SK-N-SH (cell line): ENCODE results near the gene RGS7.

Experiments
- GABPA ChIP-seq: IDR thresholded peaks from 2 replicates; pipeline ENCODE4 v1.4.0; 2012; ENCODE audit warnings: low read depth, mild to moderate bottlenecking
- TF ChIP-seq, protein P1 (sequence below): fragments of 200-600 bp; sonication (generic); IDR thresholded peaks from 2 replicates; pipeline ENCODE4 v1.6.1; 2017; ENCODE audit warnings: antibody characterized with exemption, mild to moderate bottlenecking, moderate library complexity

DNA sequence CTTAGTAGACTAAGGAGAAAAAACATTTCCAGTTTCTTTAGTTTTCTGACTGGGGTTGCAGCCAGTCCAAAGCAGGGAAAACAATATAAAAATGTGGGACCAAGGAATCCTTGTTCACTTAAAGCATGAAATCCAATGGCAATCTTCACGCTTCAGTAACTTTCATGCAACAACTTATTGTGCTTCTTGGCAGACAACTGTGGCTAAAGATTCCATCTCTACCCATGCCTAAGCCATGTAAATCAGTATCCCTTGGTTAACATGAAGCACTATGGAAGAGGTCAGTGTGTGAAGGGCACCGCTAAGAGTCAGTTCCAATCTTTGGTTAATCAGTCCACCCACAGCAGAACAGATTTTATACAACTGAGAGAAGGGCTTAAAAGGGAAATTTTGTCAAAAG is 543.3 kb downstream of the RGS7 start:
- no peak for TF ChIP-seq GABPA
- TF ChIP-seq, protein P1, sequence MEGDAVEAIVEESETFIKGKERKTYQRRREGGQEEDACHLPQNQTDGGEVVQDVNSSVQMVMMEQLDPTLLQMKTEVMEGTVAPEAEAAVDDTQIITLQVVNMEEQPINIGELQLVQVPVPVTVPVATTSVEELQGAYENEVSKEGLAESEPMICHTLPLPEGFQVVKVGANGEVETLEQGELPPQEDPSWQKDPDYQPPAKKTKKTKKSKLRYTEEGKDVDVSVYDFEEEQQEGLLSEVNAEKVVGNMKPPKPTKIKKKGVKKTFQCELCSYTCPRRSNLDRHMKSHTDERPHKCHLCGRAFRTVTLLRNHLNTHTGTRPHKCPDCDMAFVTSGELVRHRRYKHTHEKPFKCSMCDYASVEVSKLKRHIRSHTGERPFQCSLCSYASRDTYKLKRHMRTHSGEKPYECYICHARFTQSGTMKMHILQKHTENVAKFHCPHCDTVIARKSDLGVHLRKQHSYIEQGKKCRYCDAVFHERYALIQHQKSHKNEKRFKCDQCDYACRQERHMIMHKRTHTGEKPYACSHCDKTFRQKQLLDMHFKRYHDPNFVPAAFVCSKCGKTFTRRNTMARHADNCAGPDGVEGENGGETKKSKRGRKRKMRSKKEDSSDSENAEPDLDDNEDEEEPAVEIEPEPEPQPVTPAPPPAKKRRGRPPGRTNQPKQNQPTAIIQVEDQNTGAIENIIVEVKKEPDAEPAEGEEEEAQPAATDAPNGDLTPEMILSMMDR: no peak
